ENCODE data around the gene SRSF2.
"Not testable (repeated sequence)": the region's sequence is repeated elsewhere in the genome, so short reads cannot be mapped to it uniquely, and the experiment has no call there.

GRCh38 chr17:76722977-76723376 is 14.2 kb downstream of the SRSF2 start:
- not testable (repeated sequence) for TF ChIP-seq CTCF (IDR thresholded peaks at IDR 0.05; ENCODE audit: borderline replicate concordance, extremely low read depth, low read length, poor library complexity, severe bottlenecking); EZH2 (IDR thresholded peaks at IDR 0.05; ENCODE audit: borderline replicate concordance, low read depth, low read length, severe bottlenecking)

Data from DND-41 (cell line).